Measurements from ENCODE around the gene SGCB.
"Not testable (repeated sequence)": the region's sequence is repeated elsewhere in the genome, so short reads cannot be mapped to it uniquely, and the experiment has no call there.

SGCB gene, protein sequence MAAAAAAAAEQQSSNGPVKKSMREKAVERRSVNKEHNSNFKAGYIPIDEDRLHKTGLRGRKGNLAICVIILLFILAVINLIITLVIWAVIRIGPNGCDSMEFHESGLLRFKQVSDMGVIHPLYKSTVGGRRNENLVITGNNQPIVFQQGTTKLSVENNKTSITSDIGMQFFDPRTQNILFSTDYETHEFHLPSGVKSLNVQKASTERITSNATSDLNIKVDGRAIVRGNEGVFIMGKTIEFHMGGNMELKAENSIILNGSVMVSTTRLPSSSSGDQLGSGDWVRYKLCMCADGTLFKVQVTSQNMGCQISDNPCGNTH

DNA sequence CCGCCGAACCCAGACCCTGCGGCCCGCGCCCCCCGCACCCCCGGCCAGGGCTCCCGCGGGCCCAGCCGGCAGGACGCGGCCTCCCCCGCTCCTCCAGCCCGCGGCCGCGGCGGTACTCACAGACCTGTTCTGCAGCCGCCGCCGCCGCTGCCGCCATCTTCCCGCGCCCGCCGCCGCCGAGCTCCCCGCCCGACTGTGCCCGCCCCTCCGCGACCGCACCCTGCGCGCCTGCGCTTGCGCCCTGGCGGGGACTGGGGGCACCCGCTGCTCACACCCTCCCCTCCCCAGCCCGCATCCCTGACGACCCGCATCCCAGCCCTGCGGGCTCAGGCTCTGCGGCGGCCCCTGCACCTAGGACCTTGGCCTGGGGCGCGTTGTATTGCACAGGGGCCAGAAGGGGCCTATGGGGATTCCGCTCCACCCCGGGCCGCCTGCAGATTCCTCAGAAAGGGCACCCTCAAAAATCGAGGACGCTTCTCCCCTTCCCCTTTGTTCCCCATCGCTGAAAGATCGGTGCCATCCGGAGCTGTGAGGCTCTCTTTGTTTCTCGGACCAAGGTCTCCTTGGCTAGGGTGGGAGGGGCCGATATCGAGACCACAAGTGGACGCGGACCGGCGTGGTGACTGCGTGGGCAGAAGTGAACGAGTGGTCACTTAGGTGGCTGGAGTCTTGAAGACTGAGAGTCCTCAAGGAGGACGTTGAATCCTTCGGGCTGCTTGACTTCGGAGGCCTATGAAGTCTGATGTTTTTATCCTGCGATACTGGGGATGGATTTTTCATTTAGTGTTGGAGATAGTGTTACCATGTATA is at the start of gene SGCB:
Gene SGCB, minus strand, starts transcription at position 197 of the 810 bp plus-strand sequence. Its CDS starts 40 bp downstream, at position 157.
- peak; percentile 83 for DNase-seq (ENCODE audit: low spot score)
- TF ChIP-seq, protein P1, sequence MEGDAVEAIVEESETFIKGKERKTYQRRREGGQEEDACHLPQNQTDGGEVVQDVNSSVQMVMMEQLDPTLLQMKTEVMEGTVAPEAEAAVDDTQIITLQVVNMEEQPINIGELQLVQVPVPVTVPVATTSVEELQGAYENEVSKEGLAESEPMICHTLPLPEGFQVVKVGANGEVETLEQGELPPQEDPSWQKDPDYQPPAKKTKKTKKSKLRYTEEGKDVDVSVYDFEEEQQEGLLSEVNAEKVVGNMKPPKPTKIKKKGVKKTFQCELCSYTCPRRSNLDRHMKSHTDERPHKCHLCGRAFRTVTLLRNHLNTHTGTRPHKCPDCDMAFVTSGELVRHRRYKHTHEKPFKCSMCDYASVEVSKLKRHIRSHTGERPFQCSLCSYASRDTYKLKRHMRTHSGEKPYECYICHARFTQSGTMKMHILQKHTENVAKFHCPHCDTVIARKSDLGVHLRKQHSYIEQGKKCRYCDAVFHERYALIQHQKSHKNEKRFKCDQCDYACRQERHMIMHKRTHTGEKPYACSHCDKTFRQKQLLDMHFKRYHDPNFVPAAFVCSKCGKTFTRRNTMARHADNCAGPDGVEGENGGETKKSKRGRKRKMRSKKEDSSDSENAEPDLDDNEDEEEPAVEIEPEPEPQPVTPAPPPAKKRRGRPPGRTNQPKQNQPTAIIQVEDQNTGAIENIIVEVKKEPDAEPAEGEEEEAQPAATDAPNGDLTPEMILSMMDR (IDR thresholded peaks at IDR 0.05; ENCODE audit: borderline replicate concordance, control extremely low read depth, extremely low read depth, insufficient read depth, missing control alignments), result no peak
- in situ Hi-C loops (cut with MboI; ENCODE audit: low sequenced_read_pairs, unreplicated experiment), result no loop called here

DNA sequence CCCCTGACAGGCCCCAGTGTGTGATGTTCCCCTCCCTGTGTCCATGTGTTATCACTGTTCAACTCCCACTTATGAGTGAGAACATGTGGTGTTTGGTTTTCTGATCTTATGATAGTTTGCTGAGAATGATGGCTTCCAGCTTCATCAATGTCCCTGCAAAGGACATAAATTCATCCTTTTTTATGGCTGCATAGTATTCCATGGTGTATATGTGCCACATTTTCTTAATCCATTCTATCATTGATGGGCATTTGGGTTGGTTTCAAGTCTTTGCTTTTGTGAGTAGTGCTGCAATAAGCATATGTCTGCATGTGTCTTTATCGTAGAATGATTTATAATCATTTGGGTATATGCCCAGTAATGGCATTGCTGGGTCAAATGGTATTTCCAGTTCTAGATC is 48.3 kb upstream of the SGCB start:
- DNase-seq (ENCODE audit: low spot score); in situ Hi-C loops (cut with MboI; ENCODE audit: low sequenced_read_pairs, unreplicated experiment): not testable (repeated sequence)

DNA sequence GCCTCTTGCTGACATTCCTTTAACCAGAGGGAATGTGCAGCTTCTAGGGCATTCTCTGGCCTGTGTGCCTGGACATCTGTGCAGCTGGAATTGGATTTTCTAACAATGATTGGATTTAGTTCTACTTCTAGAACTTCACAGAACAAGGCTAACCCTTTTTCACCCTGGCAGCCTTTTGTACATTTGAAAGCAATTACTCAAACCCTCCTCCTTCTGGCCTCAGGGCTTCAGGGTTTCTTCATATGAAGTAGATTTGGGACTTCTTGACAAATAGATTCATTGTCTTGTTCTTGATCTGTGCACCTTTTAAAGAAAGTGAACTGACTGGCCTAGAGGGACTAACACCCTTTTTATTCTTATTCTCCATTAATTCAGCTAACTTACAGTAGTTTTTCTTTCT is 43.1 kb upstream of the SGCB start:
- DNase-seq (ENCODE audit: low spot score), result no peak
- TF ChIP-seq, protein P1 (IDR thresholded peaks at IDR 0.05; ENCODE audit: borderline replicate concordance, control extremely low read depth, extremely low read depth, insufficient read depth, missing control alignments), result no peak
- in situ Hi-C loops (cut with MboI; ENCODE audit: low sequenced_read_pairs, unreplicated experiment), result no loop called here

DNA sequence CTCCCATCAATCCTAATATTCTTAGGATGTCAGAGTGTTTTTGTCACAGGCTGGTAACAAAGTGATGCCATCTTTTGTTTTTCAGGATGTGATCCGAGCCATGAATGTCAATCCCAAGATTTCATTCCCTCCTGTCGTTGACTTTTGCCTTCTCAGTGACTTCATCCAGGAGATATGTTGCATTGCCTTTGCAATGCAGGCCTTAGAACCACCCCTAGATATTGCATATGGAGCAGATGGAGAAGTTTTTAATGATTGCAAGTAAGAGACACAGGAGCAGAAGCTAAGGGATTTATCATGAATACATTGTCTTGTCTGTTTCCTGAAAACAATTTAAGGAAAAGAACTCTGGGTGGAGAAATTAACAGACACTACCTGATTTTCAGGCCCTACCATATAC is 41.6 kb upstream of the SGCB start:
- DNase-seq (ENCODE audit: low spot score), result no peak
- in situ Hi-C loops (cut with MboI; ENCODE audit: low sequenced_read_pairs, unreplicated experiment), result no loop called here
- TF ChIP-seq, protein P1 (IDR thresholded peaks at IDR 0.05; ENCODE audit: borderline replicate concordance, control extremely low read depth, extremely low read depth, insufficient read depth, missing control alignments), result no peak

DNA sequence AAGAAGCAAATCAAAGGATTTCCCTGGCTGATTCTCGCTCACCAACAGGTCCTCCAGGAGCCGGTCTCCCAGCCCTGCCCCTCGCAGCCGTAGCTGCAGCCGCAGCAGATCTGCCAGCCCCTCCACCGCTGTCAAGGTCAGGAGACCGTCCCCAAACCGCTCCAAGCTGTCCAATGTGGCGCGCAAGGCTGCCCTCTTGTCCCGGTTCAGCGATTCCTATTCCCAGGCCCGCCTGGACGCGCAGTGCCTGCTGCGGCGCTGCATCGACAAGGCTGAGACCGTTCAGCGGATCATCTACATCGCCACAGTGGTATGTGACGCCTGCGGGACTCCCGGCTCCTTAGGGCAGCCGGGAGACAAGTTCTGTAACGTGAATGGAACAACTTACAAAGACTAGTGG is 38.6 kb upstream of the SGCB start:
- no peak for DNase-seq (ENCODE audit: low spot score)
- in situ Hi-C loops (cut with MboI; ENCODE audit: low sequenced_read_pairs, unreplicated experiment), result no loop called here
- TF ChIP-seq, protein P1 (IDR thresholded peaks at IDR 0.05; ENCODE audit: borderline replicate concordance, control extremely low read depth, extremely low read depth, insufficient read depth, missing control alignments), result no peak

DNA sequence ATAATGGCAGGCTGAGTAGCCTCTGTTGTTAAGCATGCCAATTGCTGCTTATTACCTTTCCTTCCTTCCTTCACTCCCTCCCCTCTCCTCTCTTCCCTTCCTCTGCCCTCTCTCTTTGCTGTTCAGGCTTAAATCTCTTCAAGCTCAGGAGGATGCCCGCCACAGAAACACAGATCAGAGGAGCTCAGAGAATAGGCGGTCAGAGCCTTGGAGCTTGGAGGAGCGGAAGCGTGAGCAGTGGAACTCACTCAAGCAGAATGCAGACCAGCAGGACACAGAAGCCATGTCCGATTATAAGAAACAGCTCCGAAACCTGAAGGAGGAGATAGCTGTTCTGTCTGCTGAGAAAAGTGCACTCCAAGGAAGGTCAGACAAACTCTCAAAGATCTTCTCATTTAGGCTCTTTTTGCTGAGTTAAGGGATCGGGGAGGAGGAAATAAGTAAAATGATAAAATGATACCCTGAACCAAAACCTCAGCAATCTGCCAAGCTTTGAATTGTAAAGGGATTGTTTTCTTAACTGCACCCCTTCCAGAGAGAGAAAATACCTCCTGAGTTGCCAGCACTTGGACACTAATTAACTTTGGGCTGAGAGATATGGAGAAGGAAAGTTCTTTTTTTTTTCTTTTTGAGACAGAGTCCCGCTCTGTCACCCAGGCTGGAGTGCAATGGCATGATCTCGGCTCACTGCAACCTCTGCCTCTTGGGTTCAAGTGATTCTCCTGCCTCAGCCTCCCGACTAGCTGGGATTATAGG is 33.9 kb upstream of the SGCB start:
- DNase-seq (ENCODE audit: low spot score), result no peak

More for the DNA sequence above, 33.9 kb upstream of the SGCB start:
- in situ Hi-C loops (cut with MboI; ENCODE audit: low sequenced_read_pairs, unreplicated experiment), result no loop called here
- TF ChIP-seq, protein P1 (IDR thresholded peaks at IDR 0.05; ENCODE audit: borderline replicate concordance, control extremely low read depth, extremely low read depth, insufficient read depth, missing control alignments), result no peak
